GM12891 (cell line): Measurements from ENCODE around the gene AP3M1.

Source experiments
- PAX5 ChIP-seq: IDR thresholded peaks from 2 replicates; pipeline ENCODE4 v1.6.1; 2011; ENCODE audit warnings: low read length, moderate library complexity, mild to moderate bottlenecking; ENCODE audit not compliant: insufficient read depth, severe bottlenecking
- POLR2A ChIP-seq: IDR thresholded peaks from 2 replicates; pipeline ENCODE4 v1.6.1; 2011; ENCODE audit warnings: low read depth, low read length, control low read depth
- POLR2AphosphoS5 ChIP-seq: IDR thresholded peaks from 2 replicates; pipeline ENCODE4 v1.6.1; 2011; ENCODE audit warnings: low read depth, low read length, control low read depth
- POU2F2 ChIP-seq: IDR thresholded peaks from 2 replicates; pipeline ENCODE4 v1.6.1; 2011; ENCODE audit warnings: low read depth, mild to moderate bottlenecking, control low read depth, low read length, moderate library complexity
- SPI1 ChIP-seq: IDR thresholded peaks from 2 replicates; pipeline ENCODE4 v1.6.1; 2011; ENCODE audit warnings: low read depth, low read length, control low read depth
- TAF1 ChIP-seq: IDR thresholded peaks from 2 replicates; pipeline ENCODE4 v1.6.1; 2011; ENCODE audit warnings: low read depth, low read length, control low read depth

- TF ChIP-seq POLR2A, result no peak
- TF ChIP-seq POLR2AphosphoS5, result no peak
- no peak for TF ChIP-seq TAF1
- no peak for TF ChIP-seq PAX5
- TF ChIP-seq POU2F2, result no peak
- no peak for TF ChIP-seq SPI1
Observed at GRCh38 chr10:74165530-74165901, 14.9 kb upstream of the AP3M1 start.
